MM.1S (cell line): ENCODE results near the gene ENOX1.

ENCODE experiments used
- DNase-seq: peaks from one replicate; pipeline ENCODE4 v3.0.0-alpha.2; 2015
- H2AFZ ChIP-seq: fragments of 300-600 bp; sonication (generic); 2 replicates; pipeline ENCODE4 v1.6.0; 2016; ENCODE audit warnings: antibody characterized with exemption, low read length
- H3F3A ChIP-seq: fragments of 300-600 bp; sonication (generic); 2 replicates; pipeline ENCODE4 v1.6.1; 2016; ENCODE audit warnings: mild to moderate bottlenecking, antibody characterized with exemption, low read length, moderate library complexity, mixed read lengths; ENCODE audit not compliant: insufficient read depth
- H3K27ac ChIP-seq: fragments of 300-600 bp; sonication (generic); 2 replicates; pipeline ENCODE4 v1.5.1; 2016; ENCODE audit warnings: mild to moderate bottlenecking, low read length
- H3K27me3 ChIP-seq: fragments of 300-600 bp; sonication (generic); replicated peaks from 2 replicates; pipeline ENCODE4 v1.6.0; 2016; ENCODE audit warnings: low read length; ENCODE audit not compliant: insufficient read depth
- H3K36me3 ChIP-seq: fragments of 300-600 bp; sonication (generic); replicated peaks from 2 replicates; pipeline ENCODE4 v1.6.1; 2016; ENCODE audit warnings: mild to moderate bottlenecking, low read length, mixed read lengths; ENCODE audit not compliant: insufficient read depth
- H3K4me1 ChIP-seq: fragments of 300-600 bp; sonication (generic); 2 replicates; pipeline ENCODE4 v1.6.1; 2016; ENCODE audit warnings: low read length, mixed read lengths
- H3K4me2 ChIP-seq: fragments of 300-600 bp; sonication (generic); 2 replicates; pipeline ENCODE4 v1.6.0; 2016; ENCODE audit warnings: low read depth, low read length
- H3K4me3 ChIP-seq: fragments of 300-600 bp; sonication (generic); 2 replicates; pipeline ENCODE4 v1.5.1; 2016; ENCODE audit warnings: low read length, mixed read lengths
- H3K79me2 ChIP-seq: fragments of 300-600 bp; sonication (generic); 2 replicates; pipeline ENCODE4 v1.6.1; 2016; ENCODE audit warnings: mixed run types, low read length, mixed read lengths
- H3K9ac ChIP-seq: fragments of 300-600 bp; sonication (generic); 2 replicates; pipeline ENCODE4 v1.6.1; 2016; ENCODE audit warnings: low read length, mixed read lengths
- H3K9me2 ChIP-seq: fragments of 300-600 bp; sonication (generic); replicated peaks from 2 replicates; pipeline ENCODE4 v1.6.1; 2016; ENCODE audit warnings: mild to moderate bottlenecking, low read length, mixed read lengths; ENCODE audit not compliant: insufficient read depth
- H3K9me3 ChIP-seq: fragments of 300-600 bp; sonication (generic); replicated peaks from 2 replicates; pipeline ENCODE4 v1.6.1; 2016; ENCODE audit warnings: mild to moderate bottlenecking, low read length, mixed read lengths; ENCODE audit not compliant: insufficient read depth
- H4K20me1 ChIP-seq: fragments of 300-600 bp; sonication (generic); 2 replicates; pipeline ENCODE4 v1.6.1; 2016; ENCODE audit warnings: mild to moderate bottlenecking, low read length, moderate library complexity, mixed read lengths; ENCODE audit not compliant: insufficient read depth
- EZH2 ChIP-seq: fragments of 300-600 bp; sonication (generic); optimal IDR thresholded peaks from 2 replicates; pipeline ENCODE3; 2017; ENCODE audit warnings: low read depth, mild to moderate bottlenecking, antibody characterized with exemption, low read length, mixed read lengths
- EZH2phosphoT487 ChIP-seq: fragments of 300-600 bp; sonication (generic); IDR thresholded peaks from 2 replicates; pipeline ENCODE4 v1.6.1; 2018; ENCODE audit warnings: antibody characterized with exemption, low read length
- TF ChIP-seq, protein P1 (sequence below): fragments of 300-600 bp; sonication (generic); IDR thresholded peaks from 2 replicates; pipeline ENCODE4 v1.5.1; 2016; ENCODE audit warnings: antibody characterized with exemption, low read length, mixed read lengths

The ENOX1 gene

DNA sequence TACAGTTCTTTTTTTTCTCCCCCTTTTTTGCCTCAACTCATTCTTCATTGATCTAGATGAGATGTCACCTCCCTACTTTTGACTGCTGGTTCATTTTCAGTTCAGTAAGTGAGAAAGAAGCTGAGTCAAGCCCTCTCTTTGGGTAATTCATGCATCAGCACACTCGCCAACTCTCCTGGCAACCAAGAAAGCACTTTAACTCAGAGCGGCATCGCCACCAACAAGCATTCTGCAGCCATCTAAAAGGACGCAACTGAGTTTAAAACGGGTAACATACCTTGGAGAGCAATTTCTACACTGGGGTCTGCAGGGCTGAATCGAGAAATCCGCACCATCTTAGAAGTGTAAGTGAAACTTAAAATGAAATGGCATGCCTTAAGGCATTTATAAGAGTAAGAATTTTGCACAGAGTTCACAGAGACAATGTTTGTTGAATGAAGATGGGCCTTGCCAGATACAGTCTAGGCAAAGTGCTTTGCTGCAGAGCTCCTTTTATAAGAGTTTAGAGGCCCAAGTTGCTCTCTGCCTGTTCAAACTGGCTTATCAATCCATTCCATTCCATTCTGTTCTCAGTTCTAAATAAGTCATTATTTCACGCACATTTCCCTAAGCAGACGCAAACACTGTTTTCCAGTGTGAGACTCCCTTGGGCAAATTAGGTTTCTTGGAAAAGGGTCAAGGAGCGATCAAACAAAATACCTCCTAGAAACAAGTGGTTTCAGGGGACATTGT, 338.0 kb downstream of the ENOX1 start:
- Histone ChIP-seq H3K79me2 (no peaks in the 10 kb centered on the region), H3K27me3 (no peaks in the 10 kb centered on the region), H3K27ac (no peak overlapping the region), H3K4me2 (no peak overlapping the region), H3K4me1 (no peaks in the 10 kb centered on the region), H3K9me2 (no peaks in the 10 kb centered on the region), H3K9me3 (no peaks in the 10 kb centered on the region), H3K9ac (no peak overlapping the region), H3K4me3 (no peak overlapping the region), H3F3A (no peaks in the 10 kb centered on the region), H2AFZ (no peak overlapping the region), H3K36me3 (no peaks in the 10 kb centered on the region), H4K20me1 (no peaks in the 10 kb centered on the region)
- TF ChIP-seq EZH2phosphoT487, result no peak
- TF ChIP-seq, protein P1, sequence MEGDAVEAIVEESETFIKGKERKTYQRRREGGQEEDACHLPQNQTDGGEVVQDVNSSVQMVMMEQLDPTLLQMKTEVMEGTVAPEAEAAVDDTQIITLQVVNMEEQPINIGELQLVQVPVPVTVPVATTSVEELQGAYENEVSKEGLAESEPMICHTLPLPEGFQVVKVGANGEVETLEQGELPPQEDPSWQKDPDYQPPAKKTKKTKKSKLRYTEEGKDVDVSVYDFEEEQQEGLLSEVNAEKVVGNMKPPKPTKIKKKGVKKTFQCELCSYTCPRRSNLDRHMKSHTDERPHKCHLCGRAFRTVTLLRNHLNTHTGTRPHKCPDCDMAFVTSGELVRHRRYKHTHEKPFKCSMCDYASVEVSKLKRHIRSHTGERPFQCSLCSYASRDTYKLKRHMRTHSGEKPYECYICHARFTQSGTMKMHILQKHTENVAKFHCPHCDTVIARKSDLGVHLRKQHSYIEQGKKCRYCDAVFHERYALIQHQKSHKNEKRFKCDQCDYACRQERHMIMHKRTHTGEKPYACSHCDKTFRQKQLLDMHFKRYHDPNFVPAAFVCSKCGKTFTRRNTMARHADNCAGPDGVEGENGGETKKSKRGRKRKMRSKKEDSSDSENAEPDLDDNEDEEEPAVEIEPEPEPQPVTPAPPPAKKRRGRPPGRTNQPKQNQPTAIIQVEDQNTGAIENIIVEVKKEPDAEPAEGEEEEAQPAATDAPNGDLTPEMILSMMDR, result no peak
- no peak for TF ChIP-seq EZH2
- DNase-seq, result no peak

DNA sequence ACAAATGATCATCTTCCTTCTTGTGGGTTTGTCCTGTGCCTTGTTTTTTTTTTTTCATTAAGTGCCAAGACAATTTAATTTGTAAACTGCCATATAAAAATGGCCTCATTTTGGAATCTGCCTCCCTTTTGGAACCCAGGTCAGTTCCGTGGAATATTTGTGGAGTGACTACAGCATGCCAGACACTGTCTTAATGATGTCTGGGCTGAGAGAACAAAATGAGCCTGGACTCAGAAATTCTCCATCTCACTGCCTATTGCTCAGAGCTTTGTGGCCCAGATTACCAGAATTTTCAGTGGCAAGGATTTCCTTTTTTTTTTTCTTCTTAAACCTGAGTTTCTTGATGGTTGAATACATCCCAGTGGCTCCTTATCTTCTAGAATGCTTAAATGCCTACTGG, 340.6 kb downstream of the ENOX1 start:
- no peak overlapping the region for H3K9ac ChIP-seq
- H3K4me1 ChIP-seq, result no peaks in the 10 kb centered on the region
- no peak overlapping the region for H3K27ac ChIP-seq
- TF ChIP-seq EZH2phosphoT487 (no peak), EZH2 (no peak)
- TF ChIP-seq, protein P1, result no peak
- no peaks in the 10 kb centered on the region for H3K79me2 ChIP-seq
- no peaks in the 10 kb centered on the region for H3K27me3 ChIP-seq
- no peaks in the 10 kb centered on the region for H4K20me1 ChIP-seq
- H2AFZ ChIP-seq, result no peak overlapping the region
- no peaks in the 10 kb centered on the region for H3K36me3 ChIP-seq
- no peak for DNase-seq
- no peaks in the 10 kb centered on the region for H3K9me2 ChIP-seq
- H3K9me3 ChIP-seq, result no peaks in the 10 kb centered on the region
- H3K4me2 ChIP-seq, result no peak overlapping the region
- H3F3A ChIP-seq, result no peaks in the 10 kb centered on the region
- H3K4me3 ChIP-seq, result no peak overlapping the region

DNA sequence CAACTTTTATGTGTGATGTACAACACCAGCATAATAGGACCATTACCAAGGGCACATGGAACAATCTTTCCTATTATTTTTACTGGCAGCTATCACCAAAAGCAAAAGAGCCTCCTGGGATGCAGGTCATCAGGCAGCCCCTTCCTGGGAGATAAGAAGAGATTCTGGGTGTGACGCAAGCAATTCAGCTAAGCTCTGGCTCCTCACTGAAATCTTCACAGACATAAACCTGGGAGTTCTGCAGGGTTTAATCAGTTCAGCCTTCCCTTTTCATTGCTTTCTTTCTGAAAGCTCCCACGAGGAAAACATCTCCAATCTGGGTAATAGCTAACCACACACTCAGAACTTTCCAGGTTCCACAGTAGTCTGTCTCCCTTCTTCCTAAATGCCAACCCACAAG, 341.1 kb downstream of the ENOX1 start:
- no peak for DNase-seq
- H3K27ac ChIP-seq, result no peak overlapping the region
- no peaks in the 10 kb centered on the region for H3K4me1 ChIP-seq
- TF ChIP-seq, protein P1, result no peak
- TF ChIP-seq EZH2 (no peak), EZH2phosphoT487 (no peak)
- H3K27me3 ChIP-seq, result no peaks in the 10 kb centered on the region
- H3K9me3 ChIP-seq, result no peaks in the 10 kb centered on the region
- no peaks in the 10 kb centered on the region for H3F3A ChIP-seq
- H3K79me2 ChIP-seq, result no peaks in the 10 kb centered on the region
- no peak overlapping the region for H3K4me2 ChIP-seq
- H4K20me1 ChIP-seq, result no peaks in the 10 kb centered on the region
- H3K9ac ChIP-seq, result no peak overlapping the region
- no peak overlapping the region for H2AFZ ChIP-seq
- no peaks in the 10 kb centered on the region for H3K9me2 ChIP-seq
- H3K4me3 ChIP-seq, result no peak overlapping the region
- no peaks in the 10 kb centered on the region for H3K36me3 ChIP-seq
